K562 (cell line): ENCODE measurements around the gene PA2G4. TPM values are rescaled to one million over a fixed set of nuclear protein-coding genes. Genes with fewer than 3 reads are reported as not detected.
A peak's percentile ranks its signal among the peaks of the same experiment; 100 is the strongest.

Source experiments
- ATAC-seq: fragments of 200-7000 bp; cut with Tn5 transposase; 3 replicates; pipeline ENCODE4 v1.9.1; 2020; ENCODE audit warnings: moderate library complexity
- BruUV-seq: library from RNA; stranded (reverse); fragments of 400-500 nt; replicated peaks from 2 replicates; lab custom pipeline; 2021; lab: Mats Ljungman, UMichigan
- CTCF ChIA-PET: fragments of 300-600 bp; formaldehyde crosslinking; extraction: SDS; loops from one replicate; lab custom pipeline; 2021; ENCODE audit warnings: low intra/inter-chr PET ratio; lab: Yijun Ruan, JAX
- POLR2A ChIA-PET: fragments of 300-600, 350-650 bp; sonication (Branson Sonifier 250); formaldehyde crosslinking; extraction: SDS; loops from one replicate; lab custom pipeline; 2021; ENCODE audit warnings: antibody characterized with exemption, inconsistent platforms; lab: Yijun Ruan, JAX
- DNase-seq, 4 experiments: peaks; one replicate each; pipeline versions ENCODE4 v3.0.0 to v3.0.0-alpha.2; 2011 to 2018; ENCODE audit warnings: low spot score in 3 of 4, mixed read lengths in 3 of 4; ENCODE audit errors: extremely low read depth in 1 of 4
- FAIRE-seq: peaks from 2 replicates; lab custom pipeline; 2011; peaks lifted over from hg19 to GRCh38; lab: Jason Lieb, UNC
- H2AFZ ChIP-seq: 2 replicates; pipeline ENCODE4 v1.6.0; 2011; ENCODE audit warnings: low read depth, low read length, control low read depth, inconsistent platforms
- H3K27ac ChIP-seq: fragments of 200-600 bp; 3 replicates; pipeline ENCODE4 v1.8.0; 2011; ENCODE audit warnings: low read depth, mild to moderate bottlenecking, control low read depth, inconsistent platforms, low read length, moderate library complexity, mixed read lengths; ENCODE audit errors: extremely low read depth
- H3K27me3 ChIP-seq, 2 experiments: fragments of 300-600 bp in 1 of 2; 2 replicates in 1 of 2; 3 replicates in 1 of 2; pipeline versions ENCODE4 v1.6.0 to v1.8.0; 2011; ENCODE audit warnings: inconsistent platforms in 2 of 2, low read length in 2 of 2, mild to moderate bottlenecking in 1 of 2, mixed read lengths in 1 of 2, moderate library complexity in 1 of 2; ENCODE audit not compliant: control insufficient read depth in 2 of 2, insufficient read depth in 2 of 2
- H3K36me3 ChIP-seq: fragments of 300-600 bp; 3 replicates; pipeline ENCODE4 v1.8.0; 2011; ENCODE audit warnings: mild to moderate bottlenecking, low read length, inconsistent platforms; ENCODE audit not compliant: control insufficient read depth, insufficient read depth
- H3K4me1 ChIP-seq, 2 experiments: fragments of 200-600 bp in 1 of 2; replicated peaks in 1 of 2; 2 replicates in 1 of 2; 3 replicates in 1 of 2; pipeline versions ENCODE4 v1.5.1 to v1.8.0; 2011; ENCODE audit warnings: inconsistent platforms in 2 of 2, low read length in 2 of 2, mild to moderate bottlenecking in 1 of 2, mixed read lengths in 1 of 2, moderate library complexity in 1 of 2; ENCODE audit not compliant: control insufficient read depth in 2 of 2, insufficient read depth in 2 of 2
- H3K4me2 ChIP-seq: 2 replicates; pipeline ENCODE4 v1.6.1; 2011; ENCODE audit warnings: low read length, control low read depth, inconsistent platforms, mixed read lengths; ENCODE audit not compliant: insufficient read depth
- H3K4me3 ChIP-seq: fragments of 200-600 bp; sonication (generic), shearing (Covaris generic); 2 replicates; pipeline ENCODE4 v1.5.1; 2016; ENCODE audit warnings: control low read depth, inconsistent platforms
- H3K79me2 ChIP-seq: fragments of 200-600 bp; 3 replicates; pipeline ENCODE4 v1.8.0; 2011; ENCODE audit warnings: low read length, inconsistent platforms; ENCODE audit not compliant: control insufficient read depth, insufficient read depth
- H3K9ac ChIP-seq, 2 experiments: 2 replicates each; pipeline versions ENCODE4 v1.6.0 to v1.6.1; 2011; ENCODE audit warnings: low read depth in 2 of 2, low read length in 2 of 2, control low read depth in 1 of 2, inconsistent platforms in 1 of 2, mild to moderate bottlenecking in 1 of 2, mixed read lengths in 1 of 2; ENCODE audit not compliant: insufficient read depth in 1 of 2
- H3K9me1 ChIP-seq: one replicate; pipeline ENCODE4 v1.6.0; 2011; ENCODE audit warnings: inconsistent platforms, mild to moderate bottlenecking, low read length, moderate library complexity; ENCODE audit not compliant: control insufficient read depth, insufficient read depth
- H3K9me3 ChIP-seq: replicated peaks from 2 replicates; pipeline ENCODE4 v1.5.1; 2011; ENCODE audit warnings: low read depth, low read length, inconsistent platforms; ENCODE audit not compliant: control insufficient read depth, insufficient read depth
- H4K20me1 ChIP-seq: replicated peaks from 2 replicates; pipeline ENCODE4 v1.6.1; 2011; ENCODE audit warnings: low read length, inconsistent platforms, mixed read lengths; ENCODE audit not compliant: control insufficient read depth, insufficient read depth
- KDM5B ChIP-seq: fragments of 200-600 bp; sonication (generic); IDR thresholded peaks from 2 replicates; pipeline ENCODE4 v1.6.1; 2012; ENCODE audit warnings: low read depth, mild to moderate bottlenecking, moderate library complexity, low read length, control low read depth, inconsistent platforms; ENCODE audit not compliant: insufficient replicate concordance
- MLLT1 ChIP-seq, 2 experiments: fragments of 450-650 bp; IDR thresholded peaks; 2 replicates each; pipeline ENCODE4 v1.6.1; 2016
- POLR2AphosphoS2 ChIP-seq: IDR thresholded peaks from 2 replicates; pipeline ENCODE4 v1.6.1; 2012; ENCODE audit warnings: low read length, improper control_type of control experiment
- POLR2AphosphoS5 ChIP-seq: IDR thresholded peaks from 2 replicates; pipeline ENCODE4 v1.6.1; 2011; ENCODE audit warnings: mild to moderate bottlenecking, low read depth, low read length, moderate library complexity; ENCODE audit not compliant: control insufficient read depth, insufficient read depth
- POLR2G ChIP-seq: fragments of 200-400 bp; formaldehyde crosslinking; IDR thresholded peaks from 2 replicates; pipeline ENCODE4 v1.6.1; 2017; ENCODE audit warnings: low read depth, mild to moderate bottlenecking, antibody characterized with exemption, low read length, moderate library complexity
- RBM14 ChIP-seq: fragments of 200-400 bp; formaldehyde crosslinking; IDR thresholded peaks from 2 replicates; pipeline ENCODE4 v1.6.1; 2018; ENCODE audit warnings: low read depth, mild to moderate bottlenecking, low read length, moderate library complexity, borderline replicate concordance; ENCODE audit not compliant: insufficient read depth
- SIN3A ChIP-seq, 2 experiments: fragments of 150-350 bp in 1 of 2; IDR thresholded peaks; 2 replicates each; pipeline ENCODE4 v1.6.1; 2011 to 2016; ENCODE audit warnings: borderline replicate concordance in 2 of 2, low read depth in 2 of 2, low read length in 2 of 2, mild to moderate bottlenecking in 2 of 2, moderate library complexity in 2 of 2; ENCODE audit not compliant: control insufficient read depth in 1 of 2
- SUPT5H ChIP-seq: fragments of 450-650 bp; IDR thresholded peaks from 2 replicates; pipeline ENCODE4 v1.6.1; 2016
- TFAP4 ChIP-seq: sonication (generic); formaldehyde crosslinking; IDR thresholded peaks from 2 replicates; pipeline ENCODE4 v1.8.0; 2022; ENCODE audit warnings: missing genetic modification reagents, mild to moderate bottlenecking, moderate library complexity, borderline replicate concordance
- ZNF644 ChIP-seq: fragments of 200-800 bp; sonication (Bioruptor generic); IDR thresholded peaks from 2 replicates; pipeline ENCODE4 v1.6.1; 2016; ENCODE audit warnings: low read depth, missing genetic modification characterization, missing compliant biosample characterization
- WGBS: fragments of 100-300 bp; shearing (Covaris generic); methylation state at CpG from one replicate; pipeline ENCODE4 v1.1.6; 2016; ENCODE audit warnings: low coverage, mixed read lengths; ENCODE audit not compliant: insufficient coverage; ENCODE audit errors: missing lambda C conversion rate; 5-methylcytosine and 5-hydroxymethylcytosine counted together
- in situ Hi-C: fragments of 300-500 bp; cut with MboI; formaldehyde crosslinking; loops from 4 replicates; pipeline ENCODE4 v1.15.0; 2018; ENCODE audit warnings: inconsistent platforms, mixed read lengths
- intact Hi-C: fragments of 100-400 bp; cut with micrococcal nuclease; formaldehyde crosslinking; loops from 2 replicates; pipeline ENCODE4 v1.14.2; 2022
- polyA plus RNA-seq, 8 experiments: library from polyadenylated mRNA; depleted of rRNA in 4 of 8; stranded (reverse) in 5 of 8; unstranded in 3 of 8; fragments of >200 nt; fragmentation: Nextera tagmentation in 2 of 8; fragmentation: Illumina TruSeq in 1 of 8; extraction: Ambion mirVana in 2 of 8; extraction: Trizol in 1 of 8; gene quantifications; 2 replicates each; pipeline versions ENCODE4 v1.2.1 to v1.2.3, GENCODE V29; 2011 to 2014; ENCODE audit warnings: inconsistent platforms in 1 of 8, missing spikeins in 1 of 8
- total RNA-seq, 7 experiments: library from RNA; depleted of rRNA in 6 of 7; stranded (reverse); fragments of >200 nt in 6 of 7; fragmentation: Illumina TruSeq in 2 of 7; extraction: Trizol in 2 of 7; gene quantifications; 2 replicates each; pipeline versions ENCODE4 v1.2.1 to v1.2.3, GENCODE V29; 2011 to 2021; ENCODE audit warnings: low replicate concordance in 1 of 7

PA2G4 gene
- total and polyA plus RNA-seq, 9 of the 15 experiments (the other 6 are each of a cell fraction or from before 2014, with no cell fraction given): 230 to 925 (median 638) TPM

- TF ChIP-seq MLLT1 (IDR thresholded peaks at IDR 0.05): no peak
Measured at GRCh38 chr12:56160894-56161689, 56.7 kb downstream of the PA2G4 start (continued).

DNA sequence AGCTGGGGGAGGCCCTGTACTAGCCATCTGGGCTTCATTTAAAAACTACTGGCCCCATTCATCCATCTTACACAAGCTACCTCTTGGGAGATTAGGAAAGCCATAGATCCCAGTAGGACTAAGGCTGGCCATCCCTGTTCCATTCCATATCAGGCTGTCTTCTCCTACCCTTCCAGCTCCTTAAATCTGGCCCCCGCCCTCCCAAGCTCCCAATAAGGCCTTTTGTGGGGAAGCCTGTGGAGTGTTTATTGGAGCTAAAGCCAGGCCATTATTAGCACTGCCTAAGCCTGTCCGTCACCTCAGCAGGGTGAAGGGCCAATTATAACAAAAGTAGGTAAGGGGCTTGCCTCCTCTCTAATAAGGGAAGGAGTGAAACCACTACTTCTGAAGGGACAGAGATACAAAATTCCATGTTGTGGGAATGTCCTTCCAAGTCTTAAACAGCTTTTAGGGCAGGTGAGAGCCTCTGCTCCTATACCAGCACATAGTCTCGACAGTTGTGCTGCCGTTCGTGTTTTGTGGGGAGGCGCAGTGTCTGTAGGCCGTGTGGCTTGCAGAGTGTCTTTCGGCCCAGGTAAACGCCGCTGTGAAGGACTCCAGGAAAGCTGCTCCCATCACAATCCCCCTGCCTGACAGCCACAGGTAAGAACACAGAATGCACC lies 57.5 kb downstream of the PA2G4 start:
- POLR2A ChIA-PET: interaction anchor here (0.5 to 8.9 kb wide), 17 partner anchors 8 to 267 kb away, joined by 3 to 124 read pairs (median 8); partner anchors contain the start of genes CNPY2, ESYT1, MYL6B and PA2G4
- H3K36me3 ChIP-seq: peaks cover 77% of the 10 kb centered on the region

More for the DNA sequence above, 57.5 kb downstream of the PA2G4 start:
- Histone ChIP-seq H2AFZ (no peak overlapping the region), H3K27ac (no peak overlapping the region), H3K4me3 (no peak overlapping the region), H3K4me2 (no peak overlapping the region), H4K20me1 (peaks cover 34% of the 10 kb centered on the region; the same call in 1 of the 2 replicates), H3K79me2 (peaks cover 40% of the 10 kb centered on the region), H3K4me1 (peaks cover 16 to 27% of the 10 kb centered on the region in 2 experiments; a peak in 4 of 5 replicates), H3K9me3 (no peaks in the 10 kb centered on the region), H3K27me3 (no peaks in the 10 kb centered on the region), H3K9me1 (peaks cover 3% of the 10 kb centered on the region), H3K9ac (no peak overlapping the region)
- CTCF ChIA-PET: no interaction called here
- in situ Hi-C loops: no loop called here
- FAIRE-seq: no peak
- 84% methylated on average over 10 of the region's 10 CpGs for WGBS
- no TSS peak for BruUV-seq
- intact Hi-C loops: no loop called here
- no peak for ATAC-seq
- TF ChIP-seq POLR2G: 0 out of 2 replicates have a peak, but pooled peaks have one; percentile 14
- TF ChIP-seq ZNF644 (tag): no peak
- peak; percentile 30 for TF ChIP-seq KDM5B
- peak; percentile 13; the same call in 1 of the 2 replicates for TF ChIP-seq TFAP4 (CRISPR knock-in tag)
- TF ChIP-seq SIN3A (IDR thresholded peaks at IDR 0.05; ENCODE audit: borderline replicate concordance in 2 of 2, control insufficient read depth in 1 of 2, low read depth in 2 of 2, low read length in 2 of 2): 0 out of 4 replicates have a peak, but pooled peaks of 1 of the 2 experiments have one; percentile 31
- TF ChIP-seq SUPT5H: 0 out of 2 replicates have a peak, but pooled peaks have one; percentile 30
- peak; percentile 37; the same call in 1 of the 2 replicates for TF ChIP-seq POLR2AphosphoS5
- peak; percentile 43 for TF ChIP-seq POLR2AphosphoS2
- TF ChIP-seq RBM14: no peak
- no peak for DNase-seq
